Immature natural killer cell (primary cell): ENCODE results near the gene PAQR4. TPM values are rescaled to one million over a fixed set of nuclear protein-coding genes. Genes with fewer than 3 reads are reported as not detected.
A peak's percentile ranks its signal among the peaks of the same experiment; 100 is the strongest.
"Not testable (repeated sequence)": the region's sequence is repeated elsewhere in the genome, so short reads cannot be mapped to it uniquely, and the experiment has no call there.

Source experiments
- DNase-seq, 3 donors: peaks; one replicate each; pipeline ENCODE4 v3.0.0; 2022; ENCODE audit warnings: mixed read lengths in 1 of 3
- H3K27ac Mint-ChIP-seq, 6 donors: one replicate each; pipeline ENCODE4 v1.8.0; 2020; ENCODE audit warnings: mixed read lengths in 6 of 6, mild to moderate bottlenecking in 5 of 6, inconsistent platforms in 4 of 6, moderate library complexity in 3 of 6
- H3K27me3 Mint-ChIP-seq, 3 donors: one replicate each; pipeline ENCODE4 v1.8.0; 2020 to 2021; ENCODE audit warnings: low read depth in 3 of 3, mild to moderate bottlenecking in 3 of 3, mixed read lengths in 3 of 3, moderate library complexity in 3 of 3, inconsistent platforms in 1 of 3
- H3K36me3 Mint-ChIP-seq, 3 donors: one replicate each; pipeline ENCODE4 v1.8.0; 2020; ENCODE audit warnings: mixed read lengths in 3 of 3, inconsistent platforms in 2 of 3, mild to moderate bottlenecking in 2 of 3
- H3K4me1 Mint-ChIP-seq, 2 donors: one replicate each; pipeline ENCODE4 v1.8.0; 2020; ENCODE audit warnings: inconsistent platforms in 2 of 2, mild to moderate bottlenecking in 2 of 2, mixed read lengths in 2 of 2, moderate library complexity in 1 of 2
- H3K4me3 Mint-ChIP-seq, 5 donors: one replicate each; pipeline ENCODE4 v1.8.0; 2020; ENCODE audit warnings: mild to moderate bottlenecking in 5 of 5, mixed read lengths in 5 of 5, inconsistent platforms in 3 of 5, moderate library complexity in 3 of 5
- H3K9me3 Mint-ChIP-seq, 6 donors: one replicate each; pipeline ENCODE4 v1.8.0; 2020; ENCODE audit warnings: mild to moderate bottlenecking in 6 of 6, mixed read lengths in 6 of 6, inconsistent platforms in 4 of 6, moderate library complexity in 3 of 6
- polyA plus RNA-seq, 3 donors: library from polyadenylated mRNA; unstranded; fragments of 300-500 nt; fragmentation: Illumina TruSeq; gene quantifications; one replicate each; pipeline ENCODE4 v1.2.3, GENCODE V29; 2021

The PAQR4 gene
- polyA plus RNA-seq, 3 donors from 2014 or later = 2.7 to 3.5 (median 2.7) TPM

DNA sequence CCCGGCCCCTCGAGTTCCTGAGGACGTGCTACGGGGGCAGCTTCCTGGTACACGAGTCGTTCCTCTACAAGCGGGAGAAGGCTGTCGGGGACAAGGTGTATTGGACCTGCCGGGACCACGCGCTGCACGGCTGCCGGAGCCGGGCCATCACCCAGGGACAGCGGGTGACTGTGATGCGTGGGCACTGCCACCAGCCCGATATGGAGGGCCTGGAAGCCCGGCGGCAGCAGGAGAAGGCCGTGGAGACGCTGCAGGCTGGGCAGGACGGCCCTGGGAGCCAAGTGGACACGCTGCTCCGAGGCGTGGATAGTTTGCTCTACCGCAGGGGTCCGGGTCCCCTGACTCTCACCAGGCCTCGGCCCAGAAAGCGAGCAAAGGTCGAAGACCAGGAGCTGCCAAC, 36.0 kb upstream of the PAQR4 start:
- no peak for DNase-seq
- Mint-ChIP-seq H3K4me1 (no peaks in the 10 kb centered on the region), H3K27me3 (peaks cover 0 to 2% (median 0%) of the 10 kb centered on the region in 3 donors), H3K27ac (no peak overlapping the region), H3K36me3 (peaks cover 0 to 13% (median 12%) of the 10 kb centered on the region in 3 donors), H3K9me3 (no peaks in the 10 kb centered on the region), H3K4me3 (no peak overlapping the region)

DNA sequence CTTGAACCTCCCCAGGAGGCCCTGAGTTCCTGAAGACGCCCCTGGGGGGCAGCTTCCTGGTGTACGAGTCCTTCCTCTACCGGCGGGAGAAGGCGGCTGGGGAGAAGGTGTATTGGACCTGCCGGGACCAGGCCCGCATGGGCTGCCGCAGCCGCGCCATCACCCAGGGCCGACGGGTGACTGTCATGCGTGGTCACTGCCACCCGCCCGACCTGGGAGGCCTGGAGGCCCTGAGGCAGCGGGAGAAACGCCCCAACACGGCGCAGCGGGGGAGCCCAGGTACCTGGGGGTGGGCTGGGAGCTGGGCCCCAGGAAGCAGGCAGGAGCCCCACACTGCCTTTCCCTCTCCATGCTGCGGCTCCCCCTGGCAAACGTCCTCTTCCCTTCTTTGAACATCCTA, 35.4 kb upstream of the PAQR4 start:
- Mint-ChIP-seq H3K27ac (no peak overlapping the region), H3K9me3 (no peaks in the 10 kb centered on the region), H3K27me3 (peaks cover 0 to 2% (median 0%) of the 10 kb centered on the region in 3 donors), H3K4me3 (no peak overlapping the region), H3K4me1 (no peaks in the 10 kb centered on the region), H3K36me3 (peaks cover 0 to 13% (median 12%) of the 10 kb centered on the region in 3 donors)
- no peak for DNase-seq

DNA sequence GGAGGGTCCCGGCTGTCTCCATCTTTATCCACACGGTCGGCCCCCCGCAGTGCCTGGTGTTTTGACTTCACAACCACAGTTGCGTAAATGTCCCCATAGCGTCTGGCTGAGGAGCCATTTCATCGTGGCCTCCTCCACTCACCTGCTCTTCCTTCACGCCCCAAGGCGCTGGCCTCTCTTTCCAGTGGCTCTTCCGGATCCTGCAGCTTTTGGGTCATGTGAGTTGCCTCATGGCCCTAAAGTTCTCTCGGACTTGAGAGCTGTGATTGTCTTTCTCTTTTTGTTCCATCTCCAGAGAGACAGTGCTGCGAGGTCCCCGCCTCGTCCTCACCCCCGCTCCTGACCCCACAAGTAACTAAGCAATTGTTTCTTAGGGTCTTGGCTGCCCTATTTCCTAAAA, 34.7 kb upstream of the PAQR4 start:
- Mint-ChIP-seq H3K27me3 (peaks cover 0 to 2% (median 0%) of the 10 kb centered on the region in 3 donors), H3K4me3 (no peak overlapping the region), H3K4me1 (no peaks in the 10 kb centered on the region), H3K36me3 (peaks cover 0 to 16% (median 12%) of the 10 kb centered on the region in 3 donors), H3K27ac (peak overlapping the region in 1 of 6 donors; percentile 44), H3K9me3 (no peaks in the 10 kb centered on the region)
- DNase-seq = no peak

DNA sequence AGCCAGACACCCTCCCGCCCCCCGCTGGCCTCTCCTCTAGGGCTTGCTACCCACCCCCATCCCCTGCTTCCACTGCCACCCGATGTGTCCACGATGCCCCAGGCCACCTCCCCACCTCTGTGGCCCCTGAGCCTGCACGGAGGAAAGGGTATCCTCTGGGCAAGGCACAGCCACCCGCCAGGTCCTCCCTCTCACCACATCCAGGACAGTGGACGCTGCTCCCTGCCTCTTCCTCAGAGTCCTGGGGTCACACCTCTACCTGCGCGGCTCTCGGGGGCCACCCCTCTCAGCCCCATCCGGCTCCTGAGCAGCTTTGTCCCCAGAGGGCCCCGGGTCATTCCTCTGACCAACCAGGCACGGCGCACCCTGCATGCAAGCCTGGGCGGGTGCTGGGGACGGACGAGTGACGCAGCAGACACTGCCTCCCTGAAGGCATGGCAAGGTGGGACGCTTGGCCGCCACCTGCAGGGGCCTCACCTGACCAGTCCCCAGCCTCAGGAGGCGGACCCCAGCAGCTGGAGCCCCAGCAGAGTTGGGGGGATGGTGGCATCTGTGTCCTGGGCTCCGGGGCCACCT, 32.6 kb upstream of the PAQR4 start:
- peaks cover 0 to 2% (median 0%) of the 10 kb centered on the region in 3 donors for H3K27me3 Mint-ChIP-seq
- H3K36me3 Mint-ChIP-seq = peaks cover 4 to 24% (median 15%) of the 10 kb centered on the region in 3 donors
- no peak for DNase-seq
- H3K27ac Mint-ChIP-seq = no peak overlapping the region
- no peaks in the 10 kb centered on the region for H3K4me1 Mint-ChIP-seq
- H3K4me3 Mint-ChIP-seq = no peak overlapping the region
- no peaks in the 10 kb centered on the region for H3K9me3 Mint-ChIP-seq

- Mint-ChIP-seq H3K36me3 (peaks cover 4 to 25% (median 14%) of the 10 kb centered on the region in 3 donors), H3K27ac (no peak overlapping the region), H3K4me3 (no peak overlapping the region), H3K9me3 (no peaks in the 10 kb centered on the region), H3K4me1 (no peaks in the 10 kb centered on the region), H3K27me3 (peaks cover 0 to 2% (median 0%) of the 10 kb centered on the region in 3 donors)
- DNase-seq = no peak
These were observed 32.0 kb upstream of the PAQR4 start for GRCh38 chr16:2937170-2937569.

DNA sequence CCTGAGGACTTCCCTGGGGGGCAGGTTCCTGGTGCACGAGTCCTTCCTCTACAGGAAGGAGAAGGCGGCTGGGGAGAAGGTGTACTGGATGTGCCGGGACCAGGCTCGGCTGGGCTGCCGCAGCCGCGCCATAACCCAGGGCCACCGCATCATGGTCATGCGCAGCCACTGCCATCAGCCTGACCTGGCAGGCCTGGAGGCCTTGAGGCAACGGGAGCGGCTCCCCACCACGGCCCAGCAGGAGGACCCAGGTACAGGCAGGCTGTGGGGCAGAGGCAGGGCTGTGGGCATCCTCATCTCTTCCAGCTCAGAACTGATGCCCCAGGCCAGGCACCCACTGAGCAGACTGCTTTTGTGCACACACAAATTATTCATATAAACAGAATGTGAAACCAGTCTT, 30.9 kb upstream of the PAQR4 start:
- H3K27me3 Mint-ChIP-seq = peaks cover 0 to 2% (median 0%) of the 10 kb centered on the region in 3 donors
- DNase-seq = no peak
- no peak overlapping the region for H3K4me3 Mint-ChIP-seq
- peaks cover 0 to under 1% of the 10 kb centered on the region in 2 donors for H3K4me1 Mint-ChIP-seq
- H3K36me3 Mint-ChIP-seq = peaks cover 8 to 32% (median 12%) of the 10 kb centered on the region in 3 donors
- no peak overlapping the region for H3K27ac Mint-ChIP-seq
- no peaks in the 10 kb centered on the region for H3K9me3 Mint-ChIP-seq

DNA sequence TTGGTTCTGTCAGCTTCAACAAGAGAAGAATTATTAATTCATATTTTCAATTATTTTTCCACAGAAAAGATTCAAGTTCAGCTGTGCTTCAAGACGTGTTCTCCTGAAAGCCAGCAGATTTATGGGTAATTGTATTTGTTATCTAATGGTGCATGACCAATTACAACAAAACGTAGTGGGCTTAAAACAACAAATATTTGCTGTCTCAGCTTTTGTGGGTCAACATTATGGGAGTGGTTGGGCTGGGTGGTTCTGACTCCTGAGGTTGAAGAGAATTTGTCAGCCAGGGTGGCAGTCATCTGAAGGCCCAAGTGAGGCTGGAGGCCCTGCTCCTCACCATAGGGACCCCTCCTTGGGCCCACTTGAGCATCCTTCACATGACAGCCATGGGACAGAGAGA, 29.2 kb upstream of the PAQR4 start:
- no peak for DNase-seq
- Mint-ChIP-seq H3K27ac (no peak overlapping the region), H3K27me3 (no peaks in the 10 kb centered on the region), H3K4me1 (peaks cover 0 to 2% of the 10 kb centered on the region in 2 donors), H3K36me3 (peaks cover 8 to 27% (median 12%) of the 10 kb centered on the region in 3 donors), H3K4me3 (no peak overlapping the region), H3K9me3 (no peaks in the 10 kb centered on the region)

DNA sequence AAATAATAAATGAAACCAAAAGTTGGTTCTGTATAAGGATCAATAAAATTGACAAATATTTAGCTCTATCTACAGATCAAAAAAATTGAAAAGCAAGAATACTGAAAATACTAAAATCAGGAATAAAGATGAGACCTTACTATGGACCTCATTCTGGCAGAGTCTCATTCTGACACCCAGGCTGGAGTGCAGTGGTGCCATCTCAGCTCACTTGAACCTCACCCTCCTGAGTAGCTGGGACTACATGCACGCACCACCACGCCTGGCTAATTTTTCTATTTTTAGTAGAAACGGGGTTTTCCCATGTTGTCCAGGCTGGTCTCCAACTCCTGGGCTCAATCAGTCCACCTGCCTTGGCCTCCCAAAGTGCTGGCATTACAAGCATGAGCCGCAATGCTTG, 27.1 kb upstream of the PAQR4 start:
- Mint-ChIP-seq H3K4me3 (no peak overlapping the region), H3K27ac (no peak overlapping the region), H3K36me3 (peaks cover 11 to 27% (median 12%) of the 10 kb centered on the region in 3 donors), H3K4me1 (peaks cover 0 to 2% of the 10 kb centered on the region in 2 donors), H3K9me3 (no peaks in the 10 kb centered on the region), H3K27me3 (no peaks in the 10 kb centered on the region)
- DNase-seq = no peak

DNA sequence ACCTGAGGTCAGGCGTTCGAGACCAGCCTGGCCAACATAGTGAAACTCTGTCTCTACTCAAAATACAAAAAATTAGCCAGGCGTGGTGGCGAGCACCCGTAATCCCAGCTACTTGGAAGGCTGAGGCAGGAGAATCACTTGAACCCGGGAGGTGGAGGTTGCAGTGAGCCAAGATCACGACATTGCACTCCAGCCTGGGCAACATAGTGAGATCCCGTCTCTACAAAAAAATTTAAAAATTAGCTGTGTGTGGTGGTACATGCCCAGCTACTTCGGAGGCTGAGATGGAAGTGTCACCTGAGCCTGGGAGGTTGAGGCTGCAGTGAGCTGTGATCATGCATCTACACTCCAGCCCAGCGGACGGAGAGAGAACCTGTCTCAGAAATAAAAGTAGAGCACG, 25.4 kb upstream of the PAQR4 start:
- H3K27me3 Mint-ChIP-seq, DNase-seq, H3K9me3 Mint-ChIP-seq, H3K4me1 Mint-ChIP-seq, H3K4me3 Mint-ChIP-seq, H3K27ac Mint-ChIP-seq: not testable (repeated sequence)
- H3K36me3 Mint-ChIP-seq = peaks cover 12 to 31% (median 13%) of the 10 kb centered on the region in 3 donors

DNA sequence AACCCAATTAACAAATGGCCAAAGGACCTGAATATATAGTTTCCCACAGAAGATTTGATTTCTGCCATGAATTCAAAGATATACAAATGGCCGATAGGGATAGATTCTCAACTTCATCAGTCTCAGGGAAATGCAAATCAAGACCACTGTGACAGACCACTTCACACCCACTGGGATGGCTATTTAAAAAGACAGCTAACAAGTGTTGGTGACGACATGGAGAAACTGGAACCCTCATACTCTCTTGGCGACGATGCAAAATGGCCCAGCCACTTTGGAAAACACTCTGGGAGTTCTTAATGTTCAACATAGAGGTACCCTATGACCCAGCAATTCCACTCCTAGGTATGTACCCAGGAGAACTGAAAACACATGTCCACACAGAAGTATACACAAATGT, 22.5 kb upstream of the PAQR4 start:
- Mint-ChIP-seq H3K27ac (no peak overlapping the region), H3K9me3 (no peaks in the 10 kb centered on the region), H3K27me3 (peaks cover 0 to 4% (median 0%) of the 10 kb centered on the region in 3 donors), H3K4me1 (peaks cover 0 to 2% of the 10 kb centered on the region in 2 donors), H3K4me3 (no peak overlapping the region), H3K36me3 (peaks cover 8 to 20% (median 10%) of the 10 kb centered on the region in 3 donors)
- no peak for DNase-seq

- Mint-ChIP-seq H3K27ac (no peak overlapping the region), H3K9me3 (no peaks in the 10 kb centered on the region), H3K4me3 (no peak overlapping the region), H3K4me1 (no peaks in the 10 kb centered on the region), H3K36me3 (peaks cover 0 to 9% (median 5%) of the 10 kb centered on the region in 3 donors), H3K27me3 (peaks cover 0 to 4% (median 3%) of the 10 kb centered on the region in 3 donors)
- DNase-seq = no peak
These were observed 20.1 kb upstream of the PAQR4 start for GRCh38 chr16:2948807-2949704.

- DNase-seq = no peak
- H3K4me3 Mint-ChIP-seq = no peak overlapping the region
- no peak overlapping the region for H3K27ac Mint-ChIP-seq
- no peaks in the 10 kb centered on the region for H3K9me3 Mint-ChIP-seq
- H3K36me3 Mint-ChIP-seq = peaks cover 0 to 9% (median 5%) of the 10 kb centered on the region in 3 donors
- peaks cover 0 to 5% (median 3%) of the 10 kb centered on the region in 3 donors for H3K27me3 Mint-ChIP-seq
- no peaks in the 10 kb centered on the region for H3K4me1 Mint-ChIP-seq
These were observed 19.3 kb upstream of the PAQR4 start for GRCh38 chr16:2949705-2950352.

DNA sequence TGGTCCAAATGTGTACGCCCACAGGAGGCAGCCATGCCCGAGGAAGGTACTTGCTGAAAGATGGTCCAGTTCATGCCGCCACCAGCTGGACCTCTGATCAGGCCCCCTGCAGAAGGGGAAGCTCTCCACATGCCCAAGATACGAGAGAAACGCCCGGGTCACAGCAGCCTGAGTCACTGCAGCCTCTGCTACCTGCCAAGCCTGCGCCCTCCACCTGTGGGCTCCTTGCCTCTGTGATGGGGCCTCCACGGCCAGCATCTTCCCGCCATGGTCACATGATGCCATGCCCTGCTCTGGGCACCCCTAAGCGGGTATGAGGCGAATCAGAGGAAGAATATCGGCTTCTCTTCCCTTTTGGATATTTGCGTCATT, 18.8 kb upstream of the PAQR4 start:
- no peak for DNase-seq
- H3K4me1 Mint-ChIP-seq = no peaks in the 10 kb centered on the region
- H3K27ac Mint-ChIP-seq = no peak overlapping the region
- peaks cover 0 to 5% (median 3%) of the 10 kb centered on the region in 3 donors for H3K27me3 Mint-ChIP-seq
- H3K9me3 Mint-ChIP-seq = no peaks in the 10 kb centered on the region
- H3K36me3 Mint-ChIP-seq = peaks cover 0 to 9% (median 5%) of the 10 kb centered on the region in 3 donors
- H3K4me3 Mint-ChIP-seq = no peak overlapping the region

DNA sequence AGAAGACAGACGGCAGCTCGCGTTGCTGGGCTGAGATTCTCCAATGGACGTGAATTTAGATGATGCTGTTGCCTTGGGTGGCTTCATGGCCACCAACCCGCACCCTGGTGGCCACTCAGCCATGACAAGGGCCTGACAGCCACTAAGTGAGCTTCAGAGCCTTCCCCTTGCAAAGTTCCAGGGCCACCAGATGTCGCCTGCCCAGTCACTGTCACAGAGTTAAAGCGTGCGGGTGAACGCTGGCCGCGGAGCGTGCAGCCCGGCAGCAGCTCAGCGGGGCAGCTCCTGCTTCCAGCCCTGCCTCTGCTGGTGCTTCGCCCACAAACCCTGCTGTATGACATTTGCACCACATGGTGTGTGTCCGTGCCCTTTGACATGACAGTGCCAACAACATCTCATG, 18.4 kb upstream of the PAQR4 start:
- Mint-ChIP-seq H3K4me1 (no peaks in the 10 kb centered on the region), H3K36me3 (peaks cover 0 to 9% (median 5%) of the 10 kb centered on the region in 3 donors), H3K27ac (no peak overlapping the region), H3K4me3 (no peak overlapping the region), H3K9me3 (no peaks in the 10 kb centered on the region), H3K27me3 (peaks cover 0 to 5% (median 3%) of the 10 kb centered on the region in 3 donors)
- no peak for DNase-seq
